Measurements from ENCODE around the gene FNDC1.

The FNDC1 gene

DNA sequence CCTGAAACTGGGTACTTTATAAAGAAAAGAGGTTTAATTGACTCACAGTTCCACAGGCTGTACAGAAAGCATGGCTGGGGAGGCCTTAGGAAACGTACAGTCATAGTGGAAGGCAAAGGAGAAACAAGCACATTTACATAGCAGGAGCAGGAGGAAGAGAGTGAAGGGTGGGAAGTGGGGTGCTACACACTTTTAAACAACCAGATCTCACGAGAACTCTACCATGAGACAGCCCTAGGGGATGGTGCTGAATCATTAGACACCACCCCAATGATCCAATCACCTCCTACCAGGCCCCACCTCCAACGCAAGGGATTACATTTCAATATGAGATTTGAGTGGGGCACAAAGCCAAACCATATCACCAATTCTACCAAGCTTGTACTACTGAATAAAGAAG, 7.4 kb upstream of the FNDC1 start:
- no peak for DNase-seq (ENCODE audit: low spot score)

- DNase-seq (ENCODE audit: low spot score), result no peak
Observed at GRCh38 chr6:159163901-159164370, 5.3 kb upstream of the FNDC1 start.

GRCh38 chr6:159168536-159169192, 536 bp upstream of the FNDC1 start:
- no peak for DNase-seq (ENCODE audit: low spot score)

DNA sequence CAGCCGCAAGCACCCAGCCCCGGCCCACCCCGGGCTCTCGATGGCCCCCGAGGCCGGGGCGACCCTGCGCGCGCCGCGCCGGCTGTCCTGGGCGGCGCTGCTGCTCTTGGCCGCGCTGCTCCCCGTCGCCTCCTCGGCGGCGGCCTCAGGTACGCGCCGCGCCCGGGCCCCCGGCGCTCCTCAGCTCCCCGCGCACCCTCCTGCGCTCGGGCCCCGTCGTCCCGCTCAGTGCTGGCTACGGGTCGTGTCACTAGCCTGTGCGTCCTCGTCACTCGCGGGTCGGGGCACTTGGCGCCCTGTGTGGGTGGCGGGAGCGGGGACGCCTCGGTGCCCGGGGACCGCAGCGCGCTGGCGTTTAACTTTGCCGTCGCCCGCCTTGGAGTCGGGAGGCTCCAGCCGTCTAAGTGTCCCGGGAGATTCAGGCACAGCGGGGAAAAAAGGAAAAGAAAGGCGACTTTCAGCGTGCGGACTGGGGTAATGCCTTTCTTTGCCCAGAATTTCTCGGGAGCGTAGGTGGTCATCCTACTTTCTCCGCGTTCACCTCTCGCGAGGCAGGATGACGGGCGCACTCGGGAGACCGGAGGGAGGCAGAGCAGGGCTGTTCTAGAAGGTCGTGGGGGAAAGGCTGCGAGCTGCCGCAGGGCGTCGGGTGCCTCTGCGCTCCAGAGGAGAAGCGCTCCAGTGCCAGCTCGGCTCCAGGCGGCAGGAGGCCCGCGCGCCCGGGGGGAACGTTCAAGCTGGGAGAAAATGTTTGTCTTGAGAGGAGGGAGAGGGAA, 545 bp downstream of the FNDC1 start:
- DNase-seq (ENCODE audit: low spot score), result no peak

- no peak for DNase-seq (ENCODE audit: low spot score)
Observed at GRCh38 chr6:159170333-159170672, 1.1 kb downstream of the FNDC1 start.

- no peak for DNase-seq (ENCODE audit: low spot score)
Observed at GRCh38 chr6:159170999-159171712, 2.0 kb downstream of the FNDC1 start.

- DNase-seq (ENCODE audit: low spot score), result no peak
Observed at GRCh38 chr6:159172091-159172491, 2.9 kb downstream of the FNDC1 start.

DNA sequence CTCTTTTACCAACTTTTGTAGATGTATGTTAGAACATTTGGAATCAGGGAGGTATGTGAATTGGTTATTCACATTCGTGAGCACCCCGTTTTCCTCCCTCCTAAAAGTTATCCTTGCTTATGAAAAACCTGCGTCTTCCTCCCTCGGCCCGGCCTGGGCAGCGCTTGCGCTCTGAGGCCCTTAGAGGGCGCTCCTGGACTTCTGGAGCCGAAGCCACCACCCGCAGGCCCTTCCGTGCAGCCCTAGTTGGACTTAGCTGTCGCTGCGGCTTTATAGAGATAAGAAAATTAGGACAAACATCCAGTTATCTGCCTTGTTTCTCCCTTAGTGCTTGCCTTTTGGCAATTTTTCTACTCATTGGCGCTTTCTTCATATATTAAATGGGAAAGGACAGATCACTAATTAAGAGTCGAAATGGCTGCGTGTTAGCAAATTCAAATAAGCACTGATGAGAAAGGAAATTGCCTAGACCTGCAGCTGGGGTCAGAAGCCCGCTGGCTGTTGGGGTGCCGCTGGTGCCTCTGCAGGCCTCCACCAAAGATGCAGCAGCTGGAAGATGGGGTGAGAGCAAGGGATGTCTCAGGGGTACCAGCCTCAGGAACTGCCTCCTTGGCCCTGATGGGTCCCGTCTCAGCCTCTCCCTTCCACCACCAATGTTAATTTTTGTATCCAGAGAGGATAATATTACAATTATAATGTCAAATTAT, 5.2 kb downstream of the FNDC1 start:
- DNase-seq (ENCODE audit: low spot score), result peak; percentile 47

DNA sequence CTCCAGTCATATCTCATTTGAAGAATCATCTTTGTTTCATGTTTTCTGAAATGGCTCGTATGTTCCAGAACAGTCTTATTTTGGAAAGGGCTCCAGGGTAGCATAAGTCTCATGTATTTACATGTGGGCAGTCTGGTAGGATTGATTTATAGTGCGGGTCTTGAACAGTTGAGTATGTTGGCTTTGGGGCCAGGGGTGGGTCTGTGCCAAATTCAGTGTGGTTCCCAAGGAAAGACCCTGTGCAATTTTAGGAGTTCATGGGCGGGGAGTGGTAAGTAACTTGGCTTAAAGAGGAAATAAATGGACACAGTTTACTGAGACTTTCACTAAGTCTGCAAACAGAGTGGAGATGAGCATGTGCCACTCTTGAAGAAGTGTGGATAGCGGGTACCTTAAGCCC, 7.7 kb downstream of the FNDC1 start:
- no peak for DNase-seq (ENCODE audit: low spot score)

- no peak for DNase-seq (ENCODE audit: low spot score)
Observed at GRCh38 chr6:159178847-159179246, 9.6 kb downstream of the FNDC1 start.

DNA sequence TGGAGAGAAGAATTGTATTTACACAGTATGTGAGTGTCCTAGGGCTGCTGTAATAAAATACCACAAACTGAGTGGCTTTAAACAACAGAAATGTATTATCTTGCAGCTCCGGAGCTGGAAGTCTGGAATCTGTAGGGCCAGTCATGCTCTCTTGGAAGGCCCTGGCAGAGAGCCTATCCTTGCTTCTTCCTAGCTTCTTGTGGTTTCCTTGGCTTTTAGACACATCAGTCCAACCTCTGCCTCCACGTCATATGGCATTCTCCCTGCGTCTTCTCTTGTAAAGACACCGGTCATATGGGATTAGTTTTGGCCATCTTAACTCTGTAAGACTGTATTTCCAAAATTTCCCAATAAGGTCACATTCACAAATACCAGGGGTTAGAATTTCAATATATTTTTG, 10.8 kb downstream of the FNDC1 start:
- DNase-seq (ENCODE audit: low spot score), result no peak

DNA sequence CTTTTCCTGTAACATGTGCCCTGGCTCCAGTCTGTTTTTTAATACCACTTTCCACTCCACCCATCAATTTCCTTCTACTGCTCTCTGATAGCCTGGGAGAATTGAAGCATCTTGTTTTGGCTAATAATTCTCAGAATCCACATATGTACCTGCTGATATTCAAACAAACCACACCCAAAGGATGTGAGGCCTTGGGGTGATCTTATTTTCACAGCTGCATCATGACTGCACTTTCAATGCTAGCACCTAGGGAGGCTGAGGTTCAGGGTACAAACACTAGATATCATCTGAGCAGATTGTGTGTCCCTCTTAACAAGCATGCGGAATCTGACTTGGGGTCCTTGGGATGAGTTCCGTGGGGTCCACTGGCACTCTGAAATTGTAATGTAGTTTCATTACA, 12.7 kb downstream of the FNDC1 start:
- DNase-seq (ENCODE audit: low spot score), result no peak

DNA sequence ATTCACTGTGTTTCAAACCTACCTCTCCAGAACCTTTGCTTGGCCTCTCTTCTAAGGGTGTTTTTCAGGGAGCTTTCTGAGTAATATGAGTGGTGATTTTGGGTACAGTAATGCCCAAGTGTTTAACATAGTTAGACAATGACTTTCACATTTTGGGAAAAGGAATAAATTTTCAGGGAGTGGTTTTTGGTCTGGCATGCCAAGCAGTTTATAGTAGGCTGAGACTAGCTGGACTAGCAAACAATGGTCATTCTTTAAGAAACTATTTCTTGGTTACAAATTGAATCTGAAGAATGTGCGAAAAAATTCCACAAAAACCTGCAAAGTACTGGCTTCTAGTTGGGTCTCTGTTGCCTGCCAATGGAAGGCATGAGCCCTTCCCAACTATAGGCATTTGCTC, 15.4 kb downstream of the FNDC1 start:
- no peak for DNase-seq (ENCODE audit: low spot score)

DNA sequence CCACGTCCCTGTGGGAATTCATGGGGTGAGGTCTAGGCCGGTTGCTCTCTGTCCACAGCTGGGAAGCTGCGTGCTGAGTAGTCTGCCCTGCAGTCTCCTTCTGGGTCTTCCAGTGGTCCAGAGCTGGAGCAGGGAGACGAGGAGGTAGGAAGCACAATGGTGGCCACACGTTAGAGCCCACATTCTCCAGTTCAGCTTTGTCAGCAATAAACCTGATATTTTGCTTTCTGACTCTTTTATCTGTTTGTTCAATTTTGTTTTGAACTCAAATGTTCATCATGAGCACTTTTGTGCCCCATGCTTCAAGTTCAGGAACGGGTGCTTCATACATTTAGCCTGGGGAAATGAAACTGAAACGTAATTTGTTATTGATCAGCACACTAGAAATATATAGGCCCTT, 21.3 kb downstream of the FNDC1 start:
- DNase-seq (ENCODE audit: low spot score), result no peak

- no peak for DNase-seq (ENCODE audit: low spot score)
Observed at GRCh38 chr6:159193923-159194322, 24.7 kb downstream of the FNDC1 start.

- no peak for DNase-seq (ENCODE audit: low spot score)
Observed at GRCh38 chr6:159194421-159194820, 25.2 kb downstream of the FNDC1 start.

- no peak for DNase-seq (ENCODE audit: low spot score)
Observed at GRCh38 chr6:159196430-159196975, 27.3 kb downstream of the FNDC1 start.

GRCh38 chr6:159197251-159197650, 28.1 kb downstream of the FNDC1 start:
- DNase-seq (ENCODE audit: low spot score), result no peak

GRCh38 chr6:159201336-159201735, 32.1 kb downstream of the FNDC1 start:
- no peak for DNase-seq (ENCODE audit: low spot score)

DNA sequence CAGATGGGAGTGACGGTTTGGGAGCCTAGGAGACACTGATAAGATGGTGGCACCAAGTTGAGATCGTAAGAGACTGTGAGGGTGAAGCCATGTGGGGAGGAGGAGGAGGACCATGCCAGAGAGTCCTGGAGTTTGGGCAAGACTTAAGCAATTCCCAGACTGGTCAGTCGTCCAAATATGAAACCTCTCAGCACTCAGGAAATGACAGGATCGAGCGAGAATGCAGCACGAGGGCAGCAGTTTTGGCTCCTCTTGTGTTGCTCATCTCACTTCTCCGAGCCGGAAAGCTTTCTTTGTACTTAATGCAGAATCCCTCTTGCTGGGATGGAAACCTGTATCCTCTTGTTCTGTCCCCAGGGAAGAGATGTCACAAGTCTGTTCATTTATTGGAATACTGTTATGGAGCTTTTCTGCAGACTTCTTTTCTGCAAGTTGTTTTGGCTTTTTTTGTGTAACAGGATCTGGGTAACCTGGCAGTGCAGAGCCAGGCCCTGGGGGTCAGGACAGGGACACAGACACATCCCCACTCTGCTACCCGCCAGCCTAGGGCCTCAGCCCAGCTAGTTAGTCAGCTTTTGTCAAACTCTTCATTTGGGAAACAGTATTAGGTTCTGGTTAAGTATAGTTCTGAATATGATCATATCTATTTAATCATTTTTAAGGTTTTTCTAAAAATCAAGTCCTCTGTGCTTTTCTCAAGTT, 34.3 kb downstream of the FNDC1 start:
- no peak for DNase-seq (ENCODE audit: low spot score)

DNA sequence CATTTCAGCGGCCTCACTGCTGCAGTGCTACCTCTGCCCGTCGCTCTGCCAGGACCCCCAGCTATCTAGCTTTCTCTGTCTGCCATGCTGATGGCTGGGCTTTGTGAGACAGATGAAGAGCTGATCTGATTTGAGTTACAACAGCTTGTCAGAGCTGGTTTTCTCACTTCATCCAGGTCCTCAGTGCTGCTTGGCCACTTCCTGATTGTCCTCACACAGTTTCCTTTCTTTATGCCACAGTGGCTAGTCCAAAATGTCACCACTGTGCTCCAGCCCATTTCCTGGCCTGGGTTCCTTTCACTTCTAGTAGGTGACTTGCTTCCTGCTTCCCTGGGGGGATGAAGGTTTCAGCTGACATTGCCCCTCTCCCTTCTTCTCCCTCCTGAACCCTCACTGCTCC, 35.4 kb downstream of the FNDC1 start:
- no peak for DNase-seq (ENCODE audit: low spot score)

- DNase-seq (ENCODE audit: low spot score), result no peak
Observed at GRCh38 chr6:159212028-159212427, 42.8 kb downstream of the FNDC1 start.
